K562 (cell line): ENCODE data around the gene RAB6B. TPM values are rescaled to one million over a fixed set of nuclear protein-coding genes. Genes with fewer than 3 reads are reported as not detected.

Experiments
- ATAC-seq: fragments of 200-7000 bp; cut with Tn5 transposase; 3 replicates; pipeline ENCODE4 v1.9.1; 2020; ENCODE audit warnings: moderate library complexity
- BruUV-seq: library from RNA; stranded (reverse); fragments of 400-500 nt; replicated peaks from 2 replicates; lab custom pipeline; 2021; lab: Mats Ljungman, UMichigan
- CTCF ChIA-PET: fragments of 300-600 bp; formaldehyde crosslinking; extraction: SDS; loops from one replicate; lab custom pipeline; 2021; ENCODE audit warnings: low intra/inter-chr PET ratio; lab: Yijun Ruan, JAX
- POLR2A ChIA-PET: fragments of 300-600, 350-650 bp; sonication (Branson Sonifier 250); formaldehyde crosslinking; extraction: SDS; loops from one replicate; lab custom pipeline; 2021; ENCODE audit warnings: antibody characterized with exemption, inconsistent platforms; lab: Yijun Ruan, JAX
- DNase-seq, 4 experiments: peaks; one replicate each; pipeline versions ENCODE4 v3.0.0 to v3.0.0-alpha.2; 2011 to 2018; ENCODE audit warnings: low spot score in 3 of 4, mixed read lengths in 3 of 4; ENCODE audit errors: extremely low read depth in 1 of 4
- FAIRE-seq: peaks from 2 replicates; lab custom pipeline; 2011; peaks lifted over from hg19 to GRCh38; lab: Jason Lieb, UNC
- H2AFZ ChIP-seq: 2 replicates; pipeline ENCODE4 v1.6.0; 2011; ENCODE audit warnings: low read depth, low read length, control low read depth, inconsistent platforms
- H3K27ac ChIP-seq: fragments of 200-600 bp; 3 replicates; pipeline ENCODE4 v1.8.0; 2011; ENCODE audit warnings: low read depth, mild to moderate bottlenecking, control low read depth, inconsistent platforms, low read length, moderate library complexity, mixed read lengths; ENCODE audit errors: extremely low read depth
- H3K27me3 ChIP-seq, 2 experiments: fragments of 300-600 bp in 1 of 2; 2 replicates in 1 of 2; 3 replicates in 1 of 2; pipeline versions ENCODE4 v1.6.0 to v1.8.0; 2011; ENCODE audit warnings: inconsistent platforms in 2 of 2, low read length in 2 of 2, mild to moderate bottlenecking in 1 of 2, mixed read lengths in 1 of 2, moderate library complexity in 1 of 2; ENCODE audit not compliant: control insufficient read depth in 2 of 2, insufficient read depth in 2 of 2
- H3K36me3 ChIP-seq: fragments of 300-600 bp; 3 replicates; pipeline ENCODE4 v1.8.0; 2011; ENCODE audit warnings: mild to moderate bottlenecking, low read length, inconsistent platforms; ENCODE audit not compliant: control insufficient read depth, insufficient read depth
- H3K4me1 ChIP-seq, 2 experiments: fragments of 200-600 bp in 1 of 2; replicated peaks in 1 of 2; 2 replicates in 1 of 2; 3 replicates in 1 of 2; pipeline versions ENCODE4 v1.5.1 to v1.8.0; 2011; ENCODE audit warnings: inconsistent platforms in 2 of 2, low read length in 2 of 2, mild to moderate bottlenecking in 1 of 2, mixed read lengths in 1 of 2, moderate library complexity in 1 of 2; ENCODE audit not compliant: control insufficient read depth in 2 of 2, insufficient read depth in 2 of 2
- H3K4me2 ChIP-seq: 2 replicates; pipeline ENCODE4 v1.6.1; 2011; ENCODE audit warnings: low read length, control low read depth, inconsistent platforms, mixed read lengths; ENCODE audit not compliant: insufficient read depth
- H3K4me3 ChIP-seq: fragments of 200-600 bp; sonication (generic), shearing (Covaris generic); 2 replicates; pipeline ENCODE4 v1.5.1; 2016; ENCODE audit warnings: control low read depth, inconsistent platforms
- H3K79me2 ChIP-seq: fragments of 200-600 bp; 3 replicates; pipeline ENCODE4 v1.8.0; 2011; ENCODE audit warnings: low read length, inconsistent platforms; ENCODE audit not compliant: control insufficient read depth, insufficient read depth
- H3K9ac ChIP-seq, 2 experiments: 2 replicates each; pipeline versions ENCODE4 v1.6.0 to v1.6.1; 2011; ENCODE audit warnings: low read depth in 2 of 2, low read length in 2 of 2, control low read depth in 1 of 2, inconsistent platforms in 1 of 2, mild to moderate bottlenecking in 1 of 2, mixed read lengths in 1 of 2; ENCODE audit not compliant: insufficient read depth in 1 of 2
- H3K9me1 ChIP-seq: one replicate; pipeline ENCODE4 v1.6.0; 2011; ENCODE audit warnings: inconsistent platforms, mild to moderate bottlenecking, low read length, moderate library complexity; ENCODE audit not compliant: control insufficient read depth, insufficient read depth
- H3K9me3 ChIP-seq: replicated peaks from 2 replicates; pipeline ENCODE4 v1.5.1; 2011; ENCODE audit warnings: low read depth, low read length, inconsistent platforms; ENCODE audit not compliant: control insufficient read depth, insufficient read depth
- H4K20me1 ChIP-seq: replicated peaks from 2 replicates; pipeline ENCODE4 v1.6.1; 2011; ENCODE audit warnings: low read length, inconsistent platforms, mixed read lengths; ENCODE audit not compliant: control insufficient read depth, insufficient read depth
- E4F1 ChIP-seq: fragments of 250-450 bp; sonication (Bioruptor Pico); IDR thresholded peaks from 2 replicates; pipeline ENCODE4 v1.5.0; 2021; ENCODE audit warnings: mild to moderate bottlenecking, borderline replicate concordance
- JUND ChIP-seq, 2 experiments: IDR thresholded peaks; 2 replicates in 1 of 2; 3 replicates in 1 of 2; pipeline ENCODE4 v1.6.1; 2011; ENCODE audit warnings: borderline replicate concordance in 2 of 2, low read depth in 2 of 2, low read length in 2 of 2, improper control_type of control experiment in 1 of 2, missing biosample characterization in 1 of 2, missing genetic modification characterization in 1 of 2, missing genetic modification reagents in 1 of 2
- RFX1 ChIP-seq: fragments of 450-650 bp; IDR thresholded peaks from 2 replicates; pipeline ENCODE4 v1.6.1; 2016; ENCODE audit warnings: mild to moderate bottlenecking, moderate library complexity
- WGBS: fragments of 100-300 bp; shearing (Covaris generic); methylation state at CpG from one replicate; pipeline ENCODE4 v1.1.6; 2016; ENCODE audit warnings: low coverage, mixed read lengths; ENCODE audit not compliant: insufficient coverage; ENCODE audit errors: missing lambda C conversion rate; 5-methylcytosine and 5-hydroxymethylcytosine counted together
- in situ Hi-C: fragments of 300-500 bp; cut with MboI; formaldehyde crosslinking; loops from 4 replicates; pipeline ENCODE4 v1.15.0; 2018; ENCODE audit warnings: inconsistent platforms, mixed read lengths
- intact Hi-C: fragments of 100-400 bp; cut with micrococcal nuclease; formaldehyde crosslinking; loops from 2 replicates; pipeline ENCODE4 v1.14.2; 2022
- polyA plus RNA-seq, 8 experiments: library from polyadenylated mRNA; depleted of rRNA in 4 of 8; stranded (reverse) in 5 of 8; unstranded in 3 of 8; fragments of >200 nt; fragmentation: Nextera tagmentation in 2 of 8; fragmentation: Illumina TruSeq in 1 of 8; extraction: Ambion mirVana in 2 of 8; extraction: Trizol in 1 of 8; gene quantifications; 2 replicates each; pipeline versions ENCODE4 v1.2.1 to v1.2.3, GENCODE V29; 2011 to 2014; ENCODE audit warnings: inconsistent platforms in 1 of 8, missing spikeins in 1 of 8
- total RNA-seq, 7 experiments: library from RNA; depleted of rRNA in 6 of 7; stranded (reverse); fragments of >200 nt in 6 of 7; fragmentation: Illumina TruSeq in 2 of 7; extraction: Trizol in 2 of 7; gene quantifications; 2 replicates each; pipeline versions ENCODE4 v1.2.1 to v1.2.3, GENCODE V29; 2011 to 2021; ENCODE audit warnings: low replicate concordance in 1 of 7

RAB6B gene
- total and polyA plus RNA-seq, 9 of the 15 experiments (the other 6 are each of a cell fraction or from before 2014, with no cell fraction given), result 0.60 to 18.1 (median 1.5) TPM

- peaks cover 9% of the 10 kb centered on the region for H3K79me2 ChIP-seq
- no peak for DNase-seq
- H3K9ac ChIP-seq, result no peak overlapping the region
- no peak overlapping the region for H3K4me3 ChIP-seq
- no peak for FAIRE-seq
- POLR2A ChIA-PET, result interaction anchor here (0.9 kb wide), 1 partner anchor 11 kb away, joined by 3 read pairs; no protein-coding TSS in a partner anchor
- H3K9me1 ChIP-seq, result no peaks in the 10 kb centered on the region
- H3K36me3 ChIP-seq, result no peaks in the 10 kb centered on the region
- intact Hi-C loops, result no loop called here
- H3K9me3 ChIP-seq, result no peaks in the 10 kb centered on the region
- no peak for TF ChIP-seq E4F1 (CRISPR knock-in tag)
- no peak for TF ChIP-seq JUND (IDR thresholded peaks at IDR 0.05; ENCODE audit: borderline replicate concordance, low read depth, low read length)
- TF ChIP-seq JUND (tag; IDR thresholded peaks at IDR 0.05; ENCODE audit: borderline replicate concordance, low read depth, low read length), result no peak
- peak; percentile 60 for TF ChIP-seq RFX1
- peaks cover 9 to 17% of the 10 kb centered on the region in 2 experiments; a peak in 4 of 5 replicates for H3K4me1 ChIP-seq
- no peaks in the 10 kb centered on the region for H3K27me3 ChIP-seq
- CTCF ChIA-PET, result no interaction called here
- no TSS peak for BruUV-seq
- H3K4me2 ChIP-seq, result no peak overlapping the region
- peaks cover 3% of the 10 kb centered on the region; the same call in 1 of the 2 replicates for H4K20me1 ChIP-seq
- WGBS, result 37% methylated on average over 4 of the region's 4 CpGs
- no peak overlapping the region for H3K27ac ChIP-seq
- in situ Hi-C loops, result no loop called here
- no peak overlapping the region for H2AFZ ChIP-seq
- ATAC-seq, result no peak
Observed at GRCh38 chr3:133887074-133887802, 8.4 kb downstream of the RAB6B start.
